ENCODE measurements around the gene PITPNM1.
"Not testable (repeated sequence)": the region's sequence is repeated elsewhere in the genome, so short reads cannot be mapped to it uniquely, and the experiment has no call there.

PITPNM1 gene

DNA sequence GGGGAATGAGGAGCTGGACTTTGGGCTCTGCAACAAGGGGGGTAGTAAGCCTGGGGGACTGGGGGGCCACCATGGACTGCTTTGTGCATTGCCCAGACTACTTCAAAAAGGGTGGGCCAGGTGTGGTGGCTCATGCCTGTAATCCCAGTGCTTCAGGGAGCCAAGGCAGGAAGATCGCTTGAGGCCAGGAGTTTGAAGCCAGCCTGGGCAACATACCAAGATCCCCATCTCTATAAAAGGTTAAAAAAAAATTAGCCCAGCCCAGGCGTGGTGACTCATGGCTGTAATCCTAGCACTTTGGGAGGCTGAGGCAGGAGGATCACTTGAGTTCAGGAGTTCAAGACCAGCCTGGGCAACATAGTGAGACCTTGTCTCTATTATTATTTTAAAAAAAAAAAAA is 39.6 kb downstream of the PITPNM1 start:
- H3K27ac Mint-ChIP-seq = peak overlapping the region; percentile 96
- not testable (repeated sequence) for H3K9me3 Mint-ChIP-seq, H3K27me3 Mint-ChIP-seq
- peak overlapping the region; percentile 95 for H3K4me3 Mint-ChIP-seq
- intact Hi-C loops (cut with micrococcal nuclease) = loop anchor here (5.0 kb wide), 2 partner anchors 38 to 42 kb away; partner anchors contain the start of genes CDK2AP2, PITPNM1 and RPS6KB2
- H3K36me3 Mint-ChIP-seq (ENCODE audit: low read depth) = peaks cover 34% of the 10 kb centered on the region
- peaks cover 59% of the 10 kb centered on the region for H3K4me1 Mint-ChIP-seq (ENCODE audit: low read depth)

- H3K4me3 Mint-ChIP-seq = peak overlapping the region; percentile 95
- peaks cover 34% of the 10 kb centered on the region for H3K36me3 Mint-ChIP-seq (ENCODE audit: low read depth)
- peaks cover 9% of the 10 kb centered on the region for H3K27me3 Mint-ChIP-seq
- H3K9me3 Mint-ChIP-seq = no peaks in the 10 kb centered on the region
- peaks cover 59% of the 10 kb centered on the region for H3K4me1 Mint-ChIP-seq (ENCODE audit: low read depth)
- peak overlapping the region; percentile 96 for H3K27ac Mint-ChIP-seq
- intact Hi-C loops (cut with micrococcal nuclease) = loop anchor here (5.0 kb wide), 2 partner anchors 38 to 42 kb away; partner anchors contain the start of genes CDK2AP2, PITPNM1 and RPS6KB2
Observed at GRCh38 chr11:67465189-67465510, 40.0 kb downstream of the PITPNM1 start.

DNA sequence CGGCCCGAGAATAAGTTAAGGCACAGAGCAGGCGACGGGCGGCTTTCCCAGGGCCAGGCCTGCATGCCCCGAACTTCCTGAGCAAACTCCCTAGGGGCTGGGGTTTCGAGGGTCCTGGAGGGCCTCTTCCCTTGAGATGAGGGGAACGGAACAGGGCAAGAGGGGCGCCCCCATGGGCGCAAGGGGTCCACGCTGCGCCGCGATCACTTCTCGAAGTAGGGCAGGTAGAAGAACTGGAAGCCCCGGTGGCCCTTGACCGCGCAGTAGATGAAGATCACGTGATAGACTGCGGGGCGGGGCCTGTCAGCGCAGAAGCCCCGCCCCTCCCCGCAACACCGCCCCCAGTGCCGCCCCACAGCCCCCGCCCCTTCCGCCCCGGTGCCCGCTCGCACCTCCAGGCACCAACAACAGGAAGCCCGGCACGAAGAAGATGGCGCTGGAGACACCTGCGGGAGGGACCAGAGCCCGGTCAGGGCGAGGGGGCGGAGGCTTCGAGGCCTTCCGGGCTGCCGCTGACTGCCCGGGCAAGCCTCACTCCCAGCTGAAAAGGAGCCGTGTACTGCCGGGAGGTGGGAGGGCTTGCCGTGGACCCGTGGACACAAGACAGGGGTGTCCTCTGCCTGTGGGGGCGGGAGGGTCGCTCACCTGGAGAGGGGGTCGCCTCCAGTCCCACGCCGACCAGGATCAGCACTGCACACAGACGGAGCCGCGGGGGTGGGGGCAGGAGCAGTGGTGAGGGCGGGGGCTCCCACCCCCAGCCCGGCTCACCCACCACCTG is 40.6 kb downstream of the PITPNM1 start:
- Mint-ChIP-seq H3K27ac (peak overlapping the region; percentile 96), H3K36me3 (ENCODE audit: low read depth) (peaks cover 34% of the 10 kb centered on the region), H3K4me1 (ENCODE audit: low read depth) (peaks cover 60% of the 10 kb centered on the region), H3K4me3 (peak overlapping the region; percentile 95), H3K9me3 (no peaks in the 10 kb centered on the region), H3K27me3 (peaks cover 9% of the 10 kb centered on the region)
- intact Hi-C loops (cut with micrococcal nuclease) = loop anchor here (5.0 kb wide), 2 partner anchors 37 to 43 kb away; partner anchors contain the start of genes CDK2AP2, PITPNM1 and RPS6KB2

DNA sequence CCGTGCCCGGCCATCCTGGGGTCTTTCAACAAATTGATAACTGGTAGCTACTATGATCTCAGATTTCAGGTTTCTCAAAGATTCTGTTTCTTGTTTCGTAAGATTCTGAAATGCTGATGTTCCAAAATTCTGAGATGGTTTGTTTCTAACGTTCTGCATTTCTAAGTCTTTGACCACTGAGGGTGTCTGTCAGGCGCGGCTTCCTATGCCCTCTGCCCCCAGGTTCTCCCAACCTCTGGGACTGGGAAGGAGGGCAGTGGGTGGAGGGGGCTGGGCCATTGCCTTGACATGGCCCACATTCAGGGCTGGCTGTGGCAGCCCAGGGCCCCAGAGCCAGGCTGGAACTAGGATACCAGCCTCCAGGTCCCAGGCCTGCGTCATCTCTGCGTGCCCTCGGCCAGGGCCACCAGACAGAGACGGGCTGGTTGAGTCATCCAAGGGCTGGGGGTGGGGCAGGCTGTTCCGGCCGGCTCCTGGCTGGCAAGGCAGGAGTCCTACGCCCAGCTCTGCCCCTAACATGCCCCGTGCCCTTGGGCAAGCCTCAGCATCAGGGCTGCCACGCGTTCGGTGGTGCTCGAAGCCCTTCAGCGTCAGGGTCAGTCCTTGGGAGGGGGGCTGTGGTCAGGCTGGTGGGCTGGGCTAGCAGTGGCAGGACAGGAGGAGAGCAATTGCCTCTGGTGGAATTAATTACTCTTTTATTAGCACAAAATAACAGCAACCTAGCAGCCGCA is 41.3 kb downstream of the PITPNM1 start:
- H3K36me3 Mint-ChIP-seq (ENCODE audit: low read depth) = peaks cover 33% of the 10 kb centered on the region
- H3K9me3 Mint-ChIP-seq = no peaks in the 10 kb centered on the region
- H3K27me3 Mint-ChIP-seq = peaks cover 9% of the 10 kb centered on the region
- peaks cover 57% of the 10 kb centered on the region for H3K4me1 Mint-ChIP-seq (ENCODE audit: low read depth)
- H3K4me3 Mint-ChIP-seq = peak overlapping the region; percentile 95
- peak overlapping the region; percentile 96 for H3K27ac Mint-ChIP-seq
- intact Hi-C loops (cut with micrococcal nuclease) = no loop called here

GRCh38 chr11:67463186-67463585 is 42.0 kb downstream of the PITPNM1 start:
- Mint-ChIP-seq H3K36me3 (ENCODE audit: low read depth) (peaks cover 27% of the 10 kb centered on the region), H3K4me3 (no peak overlapping the region), H3K27ac (peak overlapping the region; percentile 96), H3K4me1 (ENCODE audit: low read depth) (peaks cover 52% of the 10 kb centered on the region), H3K9me3 (no peaks in the 10 kb centered on the region), H3K27me3 (peaks cover 9% of the 10 kb centered on the region)
- intact Hi-C loops (cut with micrococcal nuclease) = no loop called here

- Mint-ChIP-seq H3K4me3 (no peak overlapping the region), H3K4me1 (ENCODE audit: low read depth) (peaks cover 29% of the 10 kb centered on the region), H3K9me3 (no peaks in the 10 kb centered on the region), H3K27me3 (peaks cover 3% of the 10 kb centered on the region), H3K27ac (no peak overlapping the region), H3K36me3 (ENCODE audit: low read depth) (no peaks in the 10 kb centered on the region)
- intact Hi-C loops (cut with micrococcal nuclease) = no loop called here
Observed at GRCh38 chr11:67458266-67458665, 46.9 kb downstream of the PITPNM1 start.

- Mint-ChIP-seq H3K4me3 (no peak overlapping the region), H3K27ac (no peak overlapping the region), H3K27me3 (peaks cover 3% of the 10 kb centered on the region), H3K36me3 (ENCODE audit: low read depth) (no peaks in the 10 kb centered on the region), H3K4me1 (ENCODE audit: low read depth) (peaks cover 32% of the 10 kb centered on the region), H3K9me3 (no peaks in the 10 kb centered on the region)
- intact Hi-C loops (cut with micrococcal nuclease) = no loop called here
Observed at GRCh38 chr11:67457453-67457852, 47.7 kb downstream of the PITPNM1 start.

DNA sequence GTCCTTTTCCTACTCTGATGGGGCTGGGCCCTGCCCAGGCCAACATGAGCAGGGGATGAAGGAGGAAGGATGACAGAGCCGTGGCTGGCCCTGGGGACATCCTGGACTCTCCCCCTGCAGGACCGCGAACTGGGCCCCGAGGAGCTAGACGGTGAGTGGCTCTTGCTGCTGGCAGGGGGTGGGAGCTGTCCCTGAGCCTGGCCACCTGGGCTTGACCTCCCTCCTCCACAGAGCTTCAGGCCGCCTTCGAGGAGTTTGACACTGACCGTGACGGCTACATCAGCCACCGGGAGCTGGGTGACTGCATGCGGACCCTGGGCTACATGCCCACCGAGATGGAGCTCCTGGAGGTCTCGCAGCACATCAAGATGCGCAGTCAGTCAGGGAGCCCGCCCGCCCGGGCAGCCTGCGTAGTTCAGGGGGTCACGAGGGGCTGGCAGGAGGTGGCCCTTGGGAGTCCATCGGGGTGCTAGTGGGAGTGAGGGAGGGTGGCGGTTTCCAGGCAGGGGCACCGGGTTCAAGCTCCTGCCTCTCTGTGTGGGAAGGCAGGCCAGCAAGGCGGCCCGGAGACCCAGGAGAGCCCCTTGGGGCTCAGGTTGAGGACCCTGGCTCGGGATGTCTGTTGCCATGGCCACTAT is 49.0 kb downstream of the PITPNM1 start:
- Mint-ChIP-seq H3K36me3 (ENCODE audit: low read depth) (no peaks in the 10 kb centered on the region), H3K4me3 (no peak overlapping the region), H3K27me3 (peaks cover 3% of the 10 kb centered on the region), H3K9me3 (no peaks in the 10 kb centered on the region), H3K27ac (no peak overlapping the region), H3K4me1 (ENCODE audit: low read depth) (peaks cover 45% of the 10 kb centered on the region)
- intact Hi-C loops (cut with micrococcal nuclease) = no loop called here

- H3K4me1 Mint-ChIP-seq (ENCODE audit: low read depth) = peaks cover 50% of the 10 kb centered on the region
- H3K9me3 Mint-ChIP-seq = no peaks in the 10 kb centered on the region
- peak within 1 kb of the TSS; percentile 21 for H3K27ac Mint-ChIP-seq
- no peaks in the 10 kb centered on the region for H3K36me3 Mint-ChIP-seq (ENCODE audit: low read depth)
- no peak within 1 kb of the TSS for H3K4me3 Mint-ChIP-seq
- intact Hi-C loops (cut with micrococcal nuclease) = no loop called here
- peaks cover 1% of the 10 kb centered on the region for H3K27me3 Mint-ChIP-seq
Observed at GRCh38 chr11:67455054-67455453, 50.1 kb downstream of the PITPNM1 start, which contains the start of gene CABP4. Gene CABP4, plus strand, starts transcription at chr11:67455354. Its CDS starts 70 bp downstream, at chr11:67455424.

- H3K4me3 Mint-ChIP-seq = no peak overlapping the region
- no peaks in the 10 kb centered on the region for H3K36me3 Mint-ChIP-seq (ENCODE audit: low read depth)
- no peaks in the 10 kb centered on the region for H3K9me3 Mint-ChIP-seq
- H3K27me3 Mint-ChIP-seq = peaks cover 1% of the 10 kb centered on the region
- peaks cover 54% of the 10 kb centered on the region for H3K4me1 Mint-ChIP-seq (ENCODE audit: low read depth)
- intact Hi-C loops (cut with micrococcal nuclease) = no loop called here
- peak overlapping the region; percentile 21 for H3K27ac Mint-ChIP-seq
Observed at GRCh38 chr11:67453816-67454732, 51.1 kb downstream of the PITPNM1 start.

DNA sequence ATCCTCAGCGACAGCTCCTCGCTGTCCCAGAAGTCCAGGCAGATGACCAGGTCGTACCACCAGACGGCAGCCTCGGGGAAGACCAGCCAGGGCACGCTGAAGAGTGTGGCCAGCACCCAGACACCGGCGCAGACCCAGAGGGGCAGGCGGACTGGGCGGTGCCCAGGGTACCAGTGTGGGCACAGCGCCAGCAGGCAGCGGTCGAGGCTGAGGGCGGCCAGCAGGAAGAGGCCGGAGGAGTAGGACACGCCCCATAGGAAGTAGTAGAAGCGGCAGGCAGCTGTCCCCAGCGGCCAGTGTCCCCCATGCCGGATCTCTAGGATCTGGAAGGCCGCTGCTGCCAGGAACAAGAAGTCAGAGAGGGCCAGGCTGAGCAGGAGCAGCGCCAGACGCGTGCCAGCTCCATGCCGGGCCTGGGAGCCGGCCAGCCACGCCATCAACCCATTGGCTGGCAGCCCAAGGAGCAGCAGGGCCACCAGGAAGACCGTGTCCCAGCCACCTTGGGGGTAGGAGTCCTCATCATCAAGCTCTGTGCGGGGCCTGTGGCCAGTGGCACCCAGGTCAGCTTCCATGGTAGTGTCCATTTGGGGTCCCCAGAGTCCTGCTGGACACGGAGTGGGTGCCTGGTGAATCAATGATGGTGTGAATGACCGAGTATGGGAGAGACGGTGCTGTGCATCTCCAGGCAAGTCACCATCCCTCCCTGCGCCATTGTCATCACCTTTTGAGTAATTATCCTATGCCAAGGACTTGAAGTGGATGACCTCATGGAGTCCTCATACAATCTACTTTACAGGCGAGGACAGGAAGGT is 52.8 kb downstream of the PITPNM1 start, which contains the start of gene GPR152:
TSS of gene GPR152 (minus strand) at position 589 of the 812 bp plus-strand sequence. CDS start at position 584, 5 bp downstream.
- Mint-ChIP-seq H3K27ac (peak within 1 kb of the TSS; percentile 87), H3K4me3 (peak within 1 kb of the TSS; percentile 43), H3K36me3 (ENCODE audit: low read depth) (no peaks in the 10 kb centered on the region), H3K27me3 (peaks cover 3% of the 10 kb centered on the region), H3K9me3 (no peaks in the 10 kb centered on the region), H3K4me1 (ENCODE audit: low read depth) (peaks cover 69% of the 10 kb centered on the region)
- intact Hi-C loops (cut with micrococcal nuclease) = no loop called here

DNA sequence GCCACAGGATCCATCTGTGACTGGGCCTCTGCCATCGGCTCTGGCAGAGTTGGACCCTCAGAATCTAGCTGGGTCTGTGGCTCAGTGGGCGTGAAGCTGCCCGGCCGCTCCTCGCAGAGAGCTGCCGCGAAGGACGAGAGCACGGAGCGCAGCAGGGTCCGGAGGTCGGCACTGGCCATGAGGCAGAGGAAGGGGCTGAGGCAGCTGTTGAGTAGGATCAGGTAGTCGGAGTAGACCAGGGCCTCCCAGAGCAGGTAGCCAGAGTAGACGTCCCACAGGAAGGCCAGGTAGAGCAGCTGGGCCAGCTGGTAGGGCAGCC is 53.5 kb downstream of the PITPNM1 start:
- Mint-ChIP-seq H3K27ac (peak overlapping the region; percentile 87), H3K4me3 (no peak overlapping the region), H3K4me1 (ENCODE audit: low read depth) (peaks cover 71% of the 10 kb centered on the region), H3K9me3 (no peaks in the 10 kb centered on the region), H3K36me3 (ENCODE audit: low read depth) (no peaks in the 10 kb centered on the region), H3K27me3 (peaks cover 3% of the 10 kb centered on the region)
- intact Hi-C loops (cut with micrococcal nuclease) = no loop called here
